Neural cell (in vitro differentiated cells): ENCODE measurements around the gene DCDC2B. TPM values are rescaled to one million over a fixed set of nuclear protein-coding genes. Genes with fewer than 3 reads are reported as not detected.

Experiments
- H2AFZ ChIP-seq: fragments of 200-600, 300-800 bp; sonication (generic), shearing (Covaris generic); 2 replicates; pipeline ENCODE4 v1.6.0; 2014; ENCODE audit warnings: low read depth, mild to moderate bottlenecking, antibody characterized with exemption, low read length, moderate library complexity
- H3F3A ChIP-seq: fragments of 200-600 bp; shearing (Covaris generic); 2 replicates; pipeline ENCODE4 v1.6.1; 2016; ENCODE audit warnings: mild to moderate bottlenecking, moderate library complexity, mixed read lengths, antibody characterized with exemption, low read length; ENCODE audit not compliant: insufficient read depth, poor library complexity, severe bottlenecking
- H3K27ac ChIP-seq: fragments of 200-600, 300-800 bp; sonication (generic), shearing (Covaris generic); 2 replicates; pipeline ENCODE4 v1.5.1; 2014; ENCODE audit warnings: mild to moderate bottlenecking, low read length, moderate library complexity
- H3K27me3 ChIP-seq: fragments of 300-800, 200-600 bp; sonication (generic), shearing (Covaris generic); 2 replicates; pipeline ENCODE4 v1.6.0; 2014; ENCODE audit warnings: mild to moderate bottlenecking, low read depth, low read length, moderate library complexity; ENCODE audit not compliant: insufficient read depth
- H3K36me3 ChIP-seq: fragments of 300-800, 200-600 bp; sonication (generic), shearing (Covaris generic); 2 replicates; pipeline ENCODE4 v1.5.1; 2014; ENCODE audit warnings: mild to moderate bottlenecking, antibody characterized with exemption, low read length, moderate library complexity; ENCODE audit not compliant: insufficient read depth
- H3K4me2 ChIP-seq: fragments of 300-800, 200-600 bp; sonication (generic), shearing (Covaris generic); 2 replicates; pipeline ENCODE4 v1.6.0; 2014; ENCODE audit warnings: mild to moderate bottlenecking, low read length
- H3K4me3 ChIP-seq: fragments of 300-800, 200-600 bp; sonication (generic), shearing (Covaris generic); 2 replicates; pipeline ENCODE4 v1.5.1; 2014; ENCODE audit warnings: mild to moderate bottlenecking, low read length, moderate library complexity
- H3K79me2 ChIP-seq: fragments of 200-600 bp; shearing (Covaris generic); replicated peaks from 2 replicates; pipeline ENCODE4 v1.6.0; 2014; ENCODE audit warnings: mild to moderate bottlenecking, low read length, moderate library complexity; ENCODE audit not compliant: insufficient read depth
- H3K9ac ChIP-seq: fragments of 300-800, 200-600 bp; sonication (generic), shearing (Covaris generic); 2 replicates; pipeline ENCODE4 v1.6.1; 2016; ENCODE audit warnings: mild to moderate bottlenecking, low read length, mixed read lengths
- H3K9me2 ChIP-seq: fragments of 200-600 bp; shearing (Covaris generic); 2 replicates; pipeline ENCODE4 v1.6.1; 2016; ENCODE audit warnings: mild to moderate bottlenecking, low read length, mixed read lengths; ENCODE audit not compliant: insufficient read depth
- H3K9me3 ChIP-seq: fragments of 200-600, 300-800 bp; sonication (generic), shearing (Covaris generic); 2 replicates; pipeline ENCODE4 v1.6.1; 2016; ENCODE audit warnings: mild to moderate bottlenecking, mixed run types, low read length, moderate library complexity, mixed read lengths
- H4K20me1 ChIP-seq: fragments of 200-600 bp; shearing (Covaris generic); 2 replicates; pipeline ENCODE4 v1.6.1; 2016; ENCODE audit warnings: mild to moderate bottlenecking, mixed run types; ENCODE audit not compliant: insufficient read depth
- CTCF ChIP-seq: fragments of 450-650 bp; IDR thresholded peaks from 2 replicates; pipeline ENCODE4 v1.5.1; 2014; ENCODE audit warnings: antibody characterized with exemption, mild to moderate bottlenecking, moderate library complexity; ENCODE audit not compliant: poor library complexity, severe bottlenecking
- EP300 ChIP-seq: fragments of 450-650 bp; conservative IDR thresholded peaks from 2 replicates; pipeline ENCODE4 v1.6.1; 2014; ENCODE audit warnings: antibody characterized with exemption, mild to moderate bottlenecking, moderate library complexity; ENCODE audit not compliant: poor library complexity, severe bottlenecking
- EZH2 ChIP-seq: fragments of 200-600, 300-800 bp; shearing (Covaris generic), sonication (generic); IDR thresholded peaks from 2 replicates; pipeline ENCODE4 v1.6.1; 2014; ENCODE audit warnings: antibody characterized with exemption, low read length, borderline replicate concordance, mild to moderate bottlenecking; ENCODE audit not compliant: insufficient read depth, poor library complexity, severe bottlenecking
- MXI1 ChIP-seq: fragments of 450-650 bp; conservative IDR thresholded peaks from 2 replicates; pipeline ENCODE4 v1.6.1; 2014; ENCODE audit warnings: antibody characterized with exemption, mild to moderate bottlenecking; ENCODE audit not compliant: poor library complexity, severe bottlenecking
- POLR2AphosphoS5 ChIP-seq: IDR thresholded peaks from 2 replicates; pipeline ENCODE4 v1.6.1; 2012
- RAD21 ChIP-seq: fragments of 450-650 bp; conservative IDR thresholded peaks from 2 replicates; pipeline ENCODE4 v1.6.1; 2014; ENCODE audit warnings: antibody characterized with exemption, mild to moderate bottlenecking, moderate library complexity
- SMC3 ChIP-seq: fragments of 450-650 bp; conservative IDR thresholded peaks from 2 replicates; pipeline ENCODE4 v1.6.1; 2014; ENCODE audit warnings: antibody characterized with exemption, mild to moderate bottlenecking, moderate library complexity; ENCODE audit not compliant: poor library complexity
- TAF1 ChIP-seq: IDR thresholded peaks from 2 replicates; pipeline ENCODE4 v1.6.1; 2012; ENCODE audit warnings: low read depth
- polyA plus RNA-seq: library from polyadenylated mRNA; depleted of rRNA; stranded (reverse); fragments of >200 nt; gene quantifications from 2 replicates; pipeline ENCODE4 v1.2.3, GENCODE V29; 2014
- TF ChIP-seq, protein P1 (sequence below): IDR thresholded peaks from 2 replicates; pipeline ENCODE4 v1.6.1; 2012; ENCODE audit warnings: borderline replicate concordance

Gene DCDC2B
- polyA plus RNA-seq, 1 donor from 2014 or later: not detected

DNA sequence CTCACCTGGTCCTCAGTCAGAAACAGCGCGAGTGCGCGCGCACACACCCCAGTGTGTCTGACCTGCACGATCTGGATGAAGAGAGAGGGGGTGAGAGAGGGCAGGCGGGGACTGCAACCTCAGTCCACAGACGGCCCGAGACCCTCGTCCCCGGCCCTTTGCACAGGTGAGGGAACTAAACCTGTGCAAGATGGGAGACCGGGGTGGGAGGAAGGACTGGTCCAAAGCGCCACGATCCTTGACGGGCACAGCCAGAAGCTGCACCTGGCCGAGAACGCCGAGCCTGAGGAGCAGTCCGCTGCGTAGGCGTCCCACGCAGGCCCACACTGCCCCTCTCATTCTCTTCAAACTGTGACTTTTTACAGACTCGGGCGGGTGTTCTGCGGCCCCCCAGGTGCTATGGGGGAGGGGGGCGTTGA, 3.9 kb upstream of the DCDC2B start:
- Histone ChIP-seq H3F3A (no peaks in the 10 kb centered on the region), H3K4me2 (peak overlapping the region; percentile 68), H3K4me3 (peak overlapping the region; percentile 76), H2AFZ (peak overlapping the region; percentile 40), H3K27ac (peak overlapping the region; percentile 73), H3K9ac (peak overlapping the region; percentile 79), H3K27me3 (no peaks in the 10 kb centered on the region), H3K9me3 (no peaks in the 10 kb centered on the region), H3K79me2 (peaks cover 7% of the 10 kb centered on the region), H4K20me1 (no peaks in the 10 kb centered on the region), H3K36me3 (no peaks in the 10 kb centered on the region), H3K9me2 (no peaks in the 10 kb centered on the region)
- no peak for TF ChIP-seq CTCF
- no peak for TF ChIP-seq TAF1
- TF ChIP-seq, protein P1, sequence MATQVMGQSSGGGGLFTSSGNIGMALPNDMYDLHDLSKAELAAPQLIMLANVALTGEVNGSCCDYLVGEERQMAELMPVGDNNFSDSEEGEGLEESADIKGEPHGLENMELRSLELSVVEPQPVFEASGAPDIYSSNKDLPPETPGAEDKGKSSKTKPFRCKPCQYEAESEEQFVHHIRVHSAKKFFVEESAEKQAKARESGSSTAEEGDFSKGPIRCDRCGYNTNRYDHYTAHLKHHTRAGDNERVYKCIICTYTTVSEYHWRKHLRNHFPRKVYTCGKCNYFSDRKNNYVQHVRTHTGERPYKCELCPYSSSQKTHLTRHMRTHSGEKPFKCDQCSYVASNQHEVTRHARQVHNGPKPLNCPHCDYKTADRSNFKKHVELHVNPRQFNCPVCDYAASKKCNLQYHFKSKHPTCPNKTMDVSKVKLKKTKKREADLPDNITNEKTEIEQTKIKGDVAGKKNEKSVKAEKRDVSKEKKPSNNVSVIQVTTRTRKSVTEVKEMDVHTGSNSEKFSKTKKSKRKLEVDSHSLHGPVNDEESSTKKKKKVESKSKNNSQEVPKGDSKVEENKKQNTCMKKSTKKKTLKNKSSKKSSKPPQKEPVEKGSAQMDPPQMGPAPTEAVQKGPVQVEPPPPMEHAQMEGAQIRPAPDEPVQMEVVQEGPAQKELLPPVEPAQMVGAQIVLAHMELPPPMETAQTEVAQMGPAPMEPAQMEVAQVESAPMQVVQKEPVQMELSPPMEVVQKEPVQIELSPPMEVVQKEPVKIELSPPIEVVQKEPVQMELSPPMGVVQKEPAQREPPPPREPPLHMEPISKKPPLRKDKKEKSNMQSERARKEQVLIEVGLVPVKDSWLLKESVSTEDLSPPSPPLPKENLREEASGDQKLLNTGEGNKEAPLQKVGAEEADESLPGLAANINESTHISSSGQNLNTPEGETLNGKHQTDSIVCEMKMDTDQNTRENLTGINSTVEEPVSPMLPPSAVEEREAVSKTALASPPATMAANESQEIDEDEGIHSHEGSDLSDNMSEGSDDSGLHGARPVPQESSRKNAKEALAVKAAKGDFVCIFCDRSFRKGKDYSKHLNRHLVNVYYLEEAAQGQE: no peak
- no peak for TF ChIP-seq MXI1
- TF ChIP-seq EP300: no peak
- no peak for TF ChIP-seq SMC3
- no peak for TF ChIP-seq EZH2
- no peak for TF ChIP-seq RAD21
- no peak for TF ChIP-seq POLR2AphosphoS5

- H3K27me3 ChIP-seq: no peaks in the 10 kb centered on the region
- TF ChIP-seq TAF1 (peak; percentile 59), RAD21 (no peak), EZH2 (no peak), POLR2AphosphoS5 (peak; percentile 95), CTCF (peak; percentile 26), SMC3 (no peak), MXI1 (peak; percentile 77), EP300 (peak; percentile 53)
- TF ChIP-seq, protein P1: peak; percentile 56
- H4K20me1 ChIP-seq: no peaks in the 10 kb centered on the region
- peak within 1 kb of the TSS; percentile 40 for H2AFZ ChIP-seq
- peak within 1 kb of the TSS; percentile 73 for H3K27ac ChIP-seq
- H3F3A ChIP-seq: no peaks in the 10 kb centered on the region
- H3K4me3 ChIP-seq: peak within 1 kb of the TSS; percentile 76
- H3K36me3 ChIP-seq: no peaks in the 10 kb centered on the region
- H3K9me3 ChIP-seq: no peaks in the 10 kb centered on the region
- H3K9ac ChIP-seq: peak within 1 kb of the TSS; percentile 79
- H3K9me2 ChIP-seq: no peaks in the 10 kb centered on the region
- peaks cover 7% of the 10 kb centered on the region for H3K79me2 ChIP-seq
- peak within 1 kb of the TSS; percentile 94 for H3K4me2 ChIP-seq
Measured at GRCh38 chr1:32205401-32206370, 3.2 kb upstream of the DCDC2B start, which contains the start of gene IQCC. Gene IQCC (plus strand): TSS chr1:32205671. CDS start chr1:32205682, 11 bp downstream.
